GM21381 (cell line): ENCODE results near the gene RFWD3.

Experiments used
- ATAC-seq: cut with Tn5 transposase; IDR thresholded peaks from one replicate; pipeline ENCODE4 v1.9.1; 2021; ENCODE audit warnings: mild to moderate bottlenecking, moderate library complexity; ENCODE audit not compliant: unreplicated experiment

The RFWD3 gene

GRCh38 chr16:74623839-74624235, 42.8 kb downstream of the RFWD3 start:
- no peak for ATAC-seq

DNA sequence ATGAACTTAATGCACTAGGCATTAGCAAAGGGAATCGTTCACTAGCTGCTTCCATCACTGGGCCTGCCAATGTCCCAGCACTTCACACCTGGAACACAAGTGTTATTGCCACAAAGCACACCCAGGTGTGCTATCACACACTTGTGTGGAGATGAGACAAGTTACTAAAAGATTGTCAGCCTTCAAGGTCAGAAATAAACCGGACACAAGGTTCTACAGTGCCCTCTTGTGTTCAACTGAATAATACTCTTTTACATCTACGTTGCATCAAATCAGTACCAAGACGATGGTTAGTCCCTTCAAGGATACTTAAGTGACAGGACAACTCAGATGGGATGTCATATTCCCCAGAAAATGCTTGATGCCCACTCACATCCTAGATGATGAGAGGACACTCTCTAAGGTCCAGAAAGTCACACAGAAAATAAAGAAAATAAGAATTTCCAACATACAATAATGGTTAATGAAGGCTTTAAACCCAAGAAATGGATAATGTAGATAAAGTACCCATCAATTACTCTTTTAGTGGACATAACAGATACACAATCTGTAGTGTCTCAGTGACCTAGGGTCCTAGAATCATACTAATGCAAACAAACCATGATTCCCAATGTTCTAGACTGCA, 43.4 kb downstream of the RFWD3 start:
- no peak for ATAC-seq

DNA sequence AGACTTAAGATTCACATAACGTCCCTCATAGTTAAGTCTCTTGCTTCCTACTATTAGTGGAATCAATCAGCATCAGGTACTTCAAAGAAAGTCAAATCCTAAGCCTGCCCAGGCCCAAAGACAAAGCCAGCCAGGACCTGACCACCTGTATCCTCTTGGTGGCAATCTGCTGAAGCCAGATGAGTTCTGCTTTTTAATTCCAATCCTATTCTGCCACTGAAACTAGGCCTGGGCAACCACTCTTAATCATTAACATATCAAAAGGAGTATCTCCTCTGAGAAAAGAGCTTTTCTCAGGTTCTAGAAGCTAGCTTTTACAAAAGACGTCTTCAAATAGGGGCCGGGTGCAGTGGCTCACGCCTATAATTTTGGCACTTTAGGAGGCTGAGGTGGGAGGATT, 44.7 kb downstream of the RFWD3 start:
- no peak for ATAC-seq

- no peak for ATAC-seq
Measured at GRCh38 chr16:74617206-74617788, 49.4 kb downstream of the RFWD3 start.

DNA sequence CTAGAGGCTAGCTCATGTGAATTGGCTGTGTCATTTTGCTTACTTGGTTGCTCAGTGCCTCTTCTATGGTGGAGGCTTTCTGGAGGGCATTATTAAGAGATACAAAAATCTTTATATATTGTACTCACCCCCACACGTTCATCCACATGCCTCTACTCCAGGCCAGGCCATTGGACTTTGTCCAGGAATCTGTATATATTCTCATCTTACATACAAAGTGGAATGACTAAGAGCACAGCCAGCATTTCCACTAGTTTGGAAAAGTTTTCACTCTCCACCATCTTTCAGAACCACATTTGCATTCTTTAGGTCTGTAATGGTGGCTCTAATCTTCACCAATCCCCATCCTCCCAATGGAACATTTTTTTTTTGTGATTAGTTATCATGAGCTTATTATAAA, 55.0 kb downstream of the RFWD3 start:
- no peak for ATAC-seq

- no peak for ATAC-seq
Measured at GRCh38 chr16:74608944-74609343, 57.7 kb downstream of the RFWD3 start.

- no peak for ATAC-seq
Measured at GRCh38 chr16:74608381-74608780, 58.3 kb downstream of the RFWD3 start.

DNA sequence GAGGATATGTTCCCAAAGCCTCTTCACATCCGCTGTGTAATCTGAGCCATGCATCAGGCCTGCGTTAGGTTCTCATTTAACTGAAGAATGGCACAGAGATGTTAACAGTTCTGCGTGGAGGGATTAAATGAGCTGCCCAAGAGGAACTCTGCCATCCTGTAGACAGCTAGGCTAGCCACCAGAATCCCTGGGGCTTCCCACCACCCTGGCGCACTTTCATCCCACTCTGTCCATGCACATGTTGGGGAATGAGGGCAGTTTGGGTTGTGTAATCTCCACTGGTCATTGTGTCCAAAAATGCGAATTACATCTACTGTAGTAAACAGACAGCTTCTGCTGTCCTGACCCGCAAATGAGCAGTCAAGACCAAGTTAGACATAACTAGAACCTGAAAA, 58.7 kb downstream of the RFWD3 start:
- ATAC-seq = no peak

DNA sequence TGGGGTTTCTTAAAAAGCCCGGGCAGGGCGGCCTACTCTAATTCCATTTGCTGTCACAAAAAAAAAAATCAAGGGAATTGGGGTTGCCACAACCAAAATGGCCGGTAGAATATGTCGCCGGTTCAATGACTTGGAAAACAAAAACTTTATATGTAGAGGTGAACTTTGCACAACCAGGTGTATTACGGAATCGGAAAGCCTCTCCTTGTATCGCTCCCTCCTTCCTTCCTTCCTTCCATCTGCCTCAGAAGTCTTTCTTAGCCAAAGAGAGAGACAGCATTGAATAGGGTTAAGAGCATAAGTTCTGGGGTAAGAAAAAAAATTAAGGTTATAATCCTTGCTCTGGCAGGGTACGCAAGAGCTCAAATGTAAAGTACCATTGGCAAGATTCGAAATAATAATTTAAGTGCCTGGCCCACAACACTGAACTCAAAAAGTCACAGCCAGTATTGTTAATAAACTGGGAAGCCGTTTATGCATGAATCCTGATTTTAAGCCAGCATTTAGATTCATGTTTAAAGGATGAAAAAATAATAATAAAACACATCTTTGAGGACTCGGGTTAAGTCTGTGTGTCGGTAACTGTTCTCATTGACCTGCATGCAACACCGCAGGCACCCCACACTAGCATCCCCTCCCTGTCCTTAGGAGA, 59.2 kb downstream of the RFWD3 start:
- no peak for ATAC-seq

DNA sequence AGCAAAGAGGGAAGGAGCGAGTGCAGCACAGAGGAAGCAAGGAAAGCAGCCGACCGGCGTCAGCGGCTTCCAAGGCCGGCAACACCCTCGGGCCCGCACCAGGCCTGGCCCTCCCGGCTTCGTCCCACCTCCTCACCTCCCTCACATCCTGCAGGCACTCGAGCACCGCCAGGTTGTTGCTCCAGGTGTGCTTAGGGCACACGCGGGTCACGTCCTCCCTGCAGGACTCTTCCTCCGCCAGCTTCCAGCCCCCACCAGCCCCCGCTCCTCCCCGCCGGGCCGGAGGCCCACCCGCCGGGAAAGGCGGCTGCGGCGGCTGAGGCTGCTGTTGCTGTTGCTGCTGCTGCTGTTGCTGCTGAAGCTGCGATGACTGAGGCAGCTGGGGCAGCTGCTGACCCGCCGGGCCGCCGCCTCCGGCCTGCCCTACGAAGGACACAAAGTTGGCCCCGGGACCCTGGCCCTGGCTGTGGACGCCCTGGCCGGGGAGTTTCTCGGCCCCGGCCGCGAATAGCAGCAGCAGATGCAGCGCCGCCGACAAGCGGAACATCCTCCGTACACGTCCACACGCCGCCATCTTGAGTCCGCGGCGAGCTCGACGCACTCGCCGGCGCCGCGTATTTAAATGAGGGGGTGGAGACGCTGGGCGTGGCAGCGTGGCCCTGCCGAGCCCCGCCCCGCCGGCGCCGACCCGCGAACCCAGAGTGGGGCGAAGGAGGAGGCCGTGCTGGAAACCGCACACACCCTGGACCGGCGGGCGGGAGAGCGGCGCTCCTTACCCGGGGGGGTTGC, 60.0 kb downstream of the RFWD3 start, which contains the start of gene GLG1:
Gene GLG1, minus strand, starts transcription at position 594 of the 789 bp plus-strand sequence. Its CDS starts 20 bp downstream, at position 574.
- peak; percentile 96 for ATAC-seq

DNA sequence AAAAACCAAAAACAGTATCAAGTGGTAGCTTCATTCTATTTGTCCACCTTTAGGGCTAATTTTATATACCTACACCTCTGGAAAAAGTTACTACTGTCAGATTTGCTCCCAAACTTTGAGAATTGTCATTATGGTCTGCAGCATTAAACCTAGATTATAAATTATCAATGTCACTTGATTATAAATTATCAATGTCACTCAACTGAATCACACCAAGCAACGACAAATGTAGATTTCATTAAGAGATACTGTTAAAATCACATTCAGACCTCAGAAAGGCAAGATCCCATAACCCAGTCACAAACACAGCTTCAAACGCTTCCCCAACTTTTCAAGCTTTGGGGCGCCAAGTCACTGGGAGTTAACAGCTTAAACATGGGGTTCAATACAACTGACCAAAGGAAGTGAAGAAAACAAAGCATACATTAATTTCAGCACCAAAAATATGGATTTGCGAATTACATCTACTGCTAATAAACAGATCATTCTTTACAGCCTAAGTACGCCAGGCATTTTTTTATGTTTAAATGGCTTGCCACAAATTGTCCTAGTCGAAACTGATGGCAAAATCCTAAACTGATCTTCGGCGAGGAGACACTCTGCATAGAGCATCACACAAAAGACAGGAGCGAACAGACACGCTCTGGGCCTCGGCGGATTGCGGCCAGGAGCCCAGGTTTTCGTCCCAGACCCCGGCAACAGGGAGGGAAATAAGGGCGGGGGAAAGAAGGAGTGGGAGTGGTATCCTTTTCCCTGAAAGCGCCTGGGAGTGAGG, 60.7 kb downstream of the RFWD3 start:
- no peak for ATAC-seq

DNA sequence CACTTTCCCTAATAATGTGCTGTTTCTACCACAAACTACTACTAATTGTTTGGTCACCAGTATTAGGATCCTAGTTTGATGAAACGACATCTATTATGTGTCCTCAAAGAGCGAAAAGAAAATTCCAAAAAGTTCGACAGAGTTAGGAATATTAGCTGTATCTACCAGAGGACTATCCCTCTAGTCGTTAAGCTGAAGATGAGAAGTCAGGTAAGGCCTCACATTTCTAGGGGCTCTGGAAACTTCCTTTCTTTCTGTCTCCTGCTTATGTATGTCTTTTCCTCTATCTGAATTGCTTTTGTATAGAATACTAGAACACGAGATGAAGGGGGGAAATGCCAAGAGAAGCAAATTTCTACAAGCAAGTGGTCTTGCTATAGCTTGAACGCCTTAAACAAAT, 61.3 kb downstream of the RFWD3 start:
- no peak for ATAC-seq

DNA sequence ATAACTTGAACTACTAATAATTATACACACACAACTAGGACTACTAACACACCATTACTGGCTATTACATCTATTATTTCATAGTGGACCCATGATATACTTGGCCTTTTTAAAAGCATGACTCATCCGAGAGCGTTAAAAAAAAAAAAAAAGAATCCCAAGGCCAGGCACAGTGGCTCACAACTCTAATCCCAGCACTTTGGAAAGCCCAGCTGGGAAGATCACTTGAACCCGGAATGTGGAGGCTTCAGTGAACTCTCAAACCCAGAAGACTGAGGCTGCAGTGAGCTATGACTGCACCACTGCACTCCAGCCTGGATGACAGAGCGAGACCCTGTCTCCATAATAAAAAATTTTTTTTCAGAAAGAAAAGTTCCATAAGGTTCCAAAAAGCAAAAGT, 62.8 kb downstream of the RFWD3 start:
- no peak for ATAC-seq

DNA sequence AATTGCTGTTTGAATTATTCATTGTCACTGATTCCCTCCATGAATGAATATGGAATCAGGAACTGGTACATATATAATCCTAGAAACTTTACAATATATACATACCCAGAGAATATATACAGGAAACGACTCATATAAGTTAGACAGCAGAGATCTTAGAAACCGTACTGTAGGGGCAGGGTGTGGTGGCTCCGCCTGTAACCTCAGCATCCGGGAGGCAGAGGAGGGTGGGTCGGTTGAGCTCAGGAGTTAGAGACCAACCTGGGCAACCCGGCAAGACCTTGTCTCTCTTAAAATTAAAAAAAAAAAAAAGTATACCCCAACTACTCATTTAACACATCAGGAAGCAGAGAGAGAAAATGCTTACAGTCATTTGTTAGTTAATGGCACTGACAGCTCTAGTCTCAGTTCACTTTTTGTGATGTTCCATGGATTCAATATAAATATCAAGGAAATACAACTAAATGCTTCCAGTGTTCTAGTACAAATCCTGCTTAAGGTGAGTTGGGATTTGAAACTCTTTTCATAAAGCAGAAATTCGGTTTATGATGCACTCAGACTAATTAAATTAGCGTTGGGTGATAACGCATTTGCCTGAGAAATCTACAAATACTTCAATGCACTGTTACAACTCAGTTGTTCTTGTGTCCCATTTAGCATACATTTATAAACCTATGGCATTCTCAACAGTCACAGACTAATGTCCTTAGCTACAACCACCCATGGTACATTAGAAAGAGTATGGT, 65.4 kb downstream of the RFWD3 start:
- ATAC-seq = peak; percentile 84

DNA sequence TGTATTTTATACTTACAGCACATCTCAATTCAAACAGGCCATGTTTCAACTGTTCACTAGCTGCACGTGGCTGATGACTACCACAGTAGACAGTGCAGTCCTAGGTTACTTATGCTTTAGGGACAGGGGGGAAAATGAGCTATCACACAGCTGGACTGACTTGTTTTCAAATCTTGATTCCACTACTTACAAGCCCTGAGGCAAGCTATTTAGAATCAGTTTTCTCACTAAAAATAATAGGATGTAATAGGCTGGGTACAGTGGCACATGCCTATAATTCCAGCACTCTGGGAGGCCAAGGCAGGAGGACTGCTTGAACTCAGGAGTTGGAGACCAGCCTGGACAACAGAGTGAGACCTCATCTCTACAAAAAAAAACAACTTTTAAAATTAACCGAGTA, 70.1 kb downstream of the RFWD3 start:
- ATAC-seq = no peak

GRCh38 chr16:74592847-74593246, 73.8 kb downstream of the RFWD3 start:
- no peak for ATAC-seq

GRCh38 chr16:74591876-74592650, 74.6 kb downstream of the RFWD3 start:
- no peak for ATAC-seq

GRCh38 chr16:74586948-74587347, 79.7 kb downstream of the RFWD3 start:
- no peak for ATAC-seq

DNA sequence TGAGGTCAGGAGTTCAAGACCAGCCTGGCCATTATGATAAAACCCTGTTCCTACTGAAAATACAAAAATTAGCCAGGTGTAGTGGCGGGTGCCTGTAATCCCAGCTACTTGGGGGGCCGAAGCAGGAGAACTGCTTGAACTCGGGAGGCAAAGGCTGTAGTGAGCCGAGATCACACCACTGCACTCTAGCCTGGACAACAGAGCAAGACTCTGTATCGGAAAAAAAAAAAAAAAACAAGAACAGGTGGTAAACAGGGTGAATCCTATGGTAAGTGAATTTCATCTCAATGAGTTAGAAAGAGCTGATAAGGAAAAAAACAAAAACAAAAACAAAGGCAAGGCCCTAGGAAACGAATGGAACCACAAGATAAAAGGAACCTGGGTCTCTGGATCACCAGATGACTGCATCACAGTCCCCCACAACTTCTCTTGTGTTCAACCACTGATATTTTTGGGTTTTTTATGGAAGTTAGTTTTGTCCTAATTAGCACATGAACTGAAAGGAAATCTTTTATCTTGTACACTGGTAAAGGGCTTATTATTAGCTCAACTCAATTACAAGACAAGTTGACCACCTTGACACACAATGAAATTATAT, 80.7 kb downstream of the RFWD3 start:
- no peak for ATAC-seq
